SK-N-SH treated with all-trans-retinoic acid at 6 μM for 48 hours (cell line): ENCODE results near the gene EGFL8.

Source experiments
- ATAC-seq: fragments of 200-7000 bp; cut with Tn5 transposase; 3 replicates; pipeline ENCODE4 v1.9.1; 2020; ENCODE audit warnings: mild to moderate bottlenecking, moderate library complexity
- BACH2 ChIP-seq: fragments of 250-450 bp; sonication (Bioruptor Pico); IDR thresholded peaks from 2 replicates; pipeline ENCODE4 v1.9.0; 2021; ENCODE audit warnings: mild to moderate bottlenecking, borderline replicate concordance
- CREB5 ChIP-seq: fragments of 250-450 bp; sonication (Bioruptor Pico); IDR thresholded peaks from 2 replicates; pipeline ENCODE4 v1.5.1; 2020; ENCODE audit warnings: low read depth, mild to moderate bottlenecking, moderate library complexity
- CSDC2 ChIP-seq: fragments of 250-450 bp; sonication (Bioruptor Pico); IDR thresholded peaks from 2 replicates; pipeline ENCODE4 v1.5.0; 2020; ENCODE audit warnings: mild to moderate bottlenecking, moderate library complexity
- ESRRG ChIP-seq: fragments of 250-450 bp; sonication (Bioruptor Pico); IDR thresholded peaks from 2 replicates; pipeline ENCODE4 v1.6.1; 2021; ENCODE audit warnings: mild to moderate bottlenecking
- GLIS3 ChIP-seq: fragments of 250-450 bp; sonication (Bioruptor Pico); IDR thresholded peaks from 2 replicates; pipeline ENCODE4 v1.5.0; 2020; ENCODE audit warnings: mild to moderate bottlenecking, moderate library complexity
- ISL1 ChIP-seq: fragments of 250-450 bp; sonication (Bioruptor Pico); IDR thresholded peaks from 2 replicates; pipeline ENCODE4 v2.1.2; 2022; ENCODE audit warnings: mild to moderate bottlenecking, moderate library complexity
- OSR1 ChIP-seq: fragments of 250-450 bp; sonication (Bioruptor Pico); IDR thresholded peaks from 2 replicates; pipeline ENCODE4 v1.8.0; 2022; ENCODE audit warnings: moderate library complexity, mild to moderate bottlenecking, inconsistent platforms
- RARB ChIP-seq: fragments of 250-450 bp; sonication (Bioruptor Pico); IDR thresholded peaks from 2 replicates; pipeline ENCODE4 v1.8.0; 2021; ENCODE audit warnings: mild to moderate bottlenecking, moderate library complexity
- SNAI2 ChIP-seq: fragments of 250-450 bp; sonication (Bioruptor Pico); IDR thresholded peaks from 2 replicates; pipeline ENCODE4 v1.5.0; 2020; ENCODE audit warnings: mild to moderate bottlenecking, moderate library complexity
- TCF4 ChIP-seq: fragments of 250-450 bp; sonication (Bioruptor Pico); IDR thresholded peaks from 2 replicates; pipeline ENCODE4 v1.8.0; 2021; ENCODE audit warnings: mild to moderate bottlenecking, moderate library complexity, borderline replicate concordance
- TOX ChIP-seq: fragments of 250-450 bp; sonication (Bioruptor Pico); IDR thresholded peaks from 2 replicates; pipeline ENCODE4 v1.8.0; 2021; ENCODE audit warnings: mild to moderate bottlenecking, moderate library complexity, borderline replicate concordance
- ZFP3 ChIP-seq: fragments of 250-450 bp; sonication (Bioruptor Pico); IDR thresholded peaks from 2 replicates; pipeline ENCODE4 v1.5.0; 2020; ENCODE audit warnings: mild to moderate bottlenecking, moderate library complexity
- ZFP30 ChIP-seq: fragments of 450-650 bp; formaldehyde crosslinking; IDR thresholded peaks from 2 replicates; pipeline ENCODE4 v1.5.0; 2022; ENCODE audit warnings: mild to moderate bottlenecking, moderate library complexity
- ZNF565 ChIP-seq: fragments of 450-650 bp; formaldehyde crosslinking; conservative IDR thresholded peaks from 2 replicates; pipeline ENCODE4 v1.5.0; 2020; ENCODE audit warnings: low read depth, mild to moderate bottlenecking, moderate library complexity
- ZNF70 ChIP-seq: fragments of 450-650 bp; formaldehyde crosslinking; IDR thresholded peaks from 2 replicates; pipeline ENCODE4 v1.5.0; 2020; ENCODE audit warnings: mild to moderate bottlenecking, moderate library complexity
- ZNF8 ChIP-seq: fragments of 450-650 bp; formaldehyde crosslinking; IDR thresholded peaks from 2 replicates; pipeline ENCODE4 v1.5.0; 2020; ENCODE audit warnings: mild to moderate bottlenecking, moderate library complexity
- TF ChIP-seq, protein P1 (sequence below): fragments of 250-450 bp; sonication (Bioruptor Pico); IDR thresholded peaks from 2 replicates; pipeline ENCODE4 v1.8.0; 2021; ENCODE audit warnings: low read depth, mild to moderate bottlenecking, moderate library complexity, borderline replicate concordance
- TF ChIP-seq, protein P2 (sequence below): fragments of 250-450 bp; sonication (Bioruptor Pico); IDR thresholded peaks from 2 replicates; pipeline ENCODE4 v1.5.1; 2021; ENCODE audit warnings: mild to moderate bottlenecking, moderate library complexity
- TF ChIP-seq, protein P3 (sequence below): fragments of 250-450 bp; sonication (Bioruptor Pico); IDR thresholded peaks from 2 replicates; pipeline ENCODE4 v1.8.0; 2020; ENCODE audit warnings: mild to moderate bottlenecking, moderate library complexity, borderline replicate concordance
- TF ChIP-seq, protein P4 (sequence below): fragments of 250-450 bp; sonication (Bioruptor Pico); IDR thresholded peaks from 2 replicates; pipeline ENCODE4 v1.5.0; 2020; ENCODE audit warnings: mild to moderate bottlenecking, moderate library complexity

Gene EGFL8

GRCh38 chr6:32116674-32117073 lies 47.7 kb upstream of the EGFL8 start:
- TF ChIP-seq, protein P1, sequence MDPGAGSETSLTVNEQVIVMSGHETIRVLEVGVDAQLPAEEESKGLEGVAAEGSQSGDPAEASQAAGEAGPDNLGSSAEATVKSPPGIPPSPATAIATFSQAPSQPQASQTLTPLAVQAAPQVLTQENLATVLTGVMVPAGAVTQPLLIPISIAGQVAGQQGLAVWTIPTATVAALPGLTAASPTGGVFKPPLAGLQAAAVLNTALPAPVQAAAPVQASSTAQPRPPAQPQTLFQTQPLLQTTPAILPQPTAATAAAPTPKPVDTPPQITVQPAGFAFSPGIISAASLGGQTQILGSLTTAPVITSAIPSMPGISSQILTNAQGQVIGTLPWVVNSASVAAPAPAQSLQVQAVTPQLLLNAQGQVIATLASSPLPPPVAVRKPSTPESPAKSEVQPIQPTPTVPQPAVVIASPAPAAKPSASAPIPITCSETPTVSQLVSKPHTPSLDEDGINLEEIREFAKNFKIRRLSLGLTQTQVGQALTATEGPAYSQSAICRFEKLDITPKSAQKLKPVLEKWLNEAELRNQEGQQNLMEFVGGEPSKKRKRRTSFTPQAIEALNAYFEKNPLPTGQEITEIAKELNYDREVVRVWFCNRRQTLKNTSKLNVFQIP (CRISPR knock-in tag), result no peak
- no peak for TF ChIP-seq ESRRG
- no peak for TF ChIP-seq TOX
- no peak for TF ChIP-seq ZNF565
- TF ChIP-seq, protein P2, sequence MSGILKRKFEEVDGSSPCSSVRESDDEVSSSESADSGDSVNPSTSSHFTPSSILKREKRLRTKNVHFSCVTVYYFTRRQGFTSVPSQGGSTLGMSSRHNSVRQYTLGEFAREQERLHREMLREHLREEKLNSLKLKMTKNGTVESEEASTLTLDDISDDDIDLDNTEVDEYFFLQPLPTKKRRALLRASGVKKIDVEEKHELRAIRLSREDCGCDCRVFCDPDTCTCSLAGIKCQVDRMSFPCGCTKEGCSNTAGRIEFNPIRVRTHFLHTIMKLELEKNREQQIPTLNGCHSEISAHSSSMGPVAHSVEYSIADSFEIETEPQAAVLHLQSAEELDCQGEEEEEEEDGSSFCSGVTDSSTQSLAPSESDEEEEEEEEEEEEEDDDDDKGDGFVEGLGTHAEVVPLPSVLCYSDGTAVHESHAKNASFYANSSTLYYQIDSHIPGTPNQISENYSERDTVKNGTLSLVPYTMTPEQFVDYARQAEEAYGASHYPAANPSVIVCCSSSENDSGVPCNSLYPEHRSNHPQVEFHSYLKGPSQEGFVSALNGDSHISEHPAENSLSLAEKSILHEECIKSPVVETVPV (CRISPR knock-in tag), result no peak
- no peak for TF ChIP-seq ZFP3
- TF ChIP-seq OSR1 (CRISPR knock-in tag), result no peak
- no peak for TF ChIP-seq RARB (CRISPR knock-in tag)
- TF ChIP-seq GLIS3 (CRISPR knock-in tag), result no peak
- TF ChIP-seq ISL1 (CRISPR knock-in tag), result no peak
- TF ChIP-seq, protein P3, sequence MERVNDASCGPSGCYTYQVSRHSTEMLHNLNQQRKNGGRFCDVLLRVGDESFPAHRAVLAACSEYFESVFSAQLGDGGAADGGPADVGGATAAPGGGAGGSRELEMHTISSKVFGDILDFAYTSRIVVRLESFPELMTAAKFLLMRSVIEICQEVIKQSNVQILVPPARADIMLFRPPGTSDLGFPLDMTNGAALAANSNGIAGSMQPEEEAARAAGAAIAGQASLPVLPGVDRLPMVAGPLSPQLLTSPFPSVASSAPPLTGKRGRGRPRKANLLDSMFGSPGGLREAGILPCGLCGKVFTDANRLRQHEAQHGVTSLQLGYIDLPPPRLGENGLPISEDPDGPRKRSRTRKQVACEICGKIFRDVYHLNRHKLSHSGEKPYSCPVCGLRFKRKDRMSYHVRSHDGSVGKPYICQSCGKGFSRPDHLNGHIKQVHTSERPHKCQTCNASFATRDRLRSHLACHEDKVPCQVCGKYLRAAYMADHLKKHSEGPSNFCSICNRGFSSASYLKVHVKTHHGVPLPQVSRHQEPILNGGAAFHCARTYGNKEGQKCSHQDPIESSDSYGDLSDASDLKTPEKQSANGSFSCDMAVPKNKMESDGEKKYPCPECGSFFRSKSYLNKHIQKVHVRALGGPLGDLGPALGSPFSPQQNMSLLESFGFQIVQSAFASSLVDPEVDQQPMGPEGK (CRISPR knock-in tag), result no peak
- no peak for TF ChIP-seq TCF4 (CRISPR knock-in tag)
- TF ChIP-seq CSDC2, result no peak
- TF ChIP-seq ZFP30 (CRISPR knock-in tag), result no peak
- no peak for TF ChIP-seq CREB5
- TF ChIP-seq, protein P4, sequence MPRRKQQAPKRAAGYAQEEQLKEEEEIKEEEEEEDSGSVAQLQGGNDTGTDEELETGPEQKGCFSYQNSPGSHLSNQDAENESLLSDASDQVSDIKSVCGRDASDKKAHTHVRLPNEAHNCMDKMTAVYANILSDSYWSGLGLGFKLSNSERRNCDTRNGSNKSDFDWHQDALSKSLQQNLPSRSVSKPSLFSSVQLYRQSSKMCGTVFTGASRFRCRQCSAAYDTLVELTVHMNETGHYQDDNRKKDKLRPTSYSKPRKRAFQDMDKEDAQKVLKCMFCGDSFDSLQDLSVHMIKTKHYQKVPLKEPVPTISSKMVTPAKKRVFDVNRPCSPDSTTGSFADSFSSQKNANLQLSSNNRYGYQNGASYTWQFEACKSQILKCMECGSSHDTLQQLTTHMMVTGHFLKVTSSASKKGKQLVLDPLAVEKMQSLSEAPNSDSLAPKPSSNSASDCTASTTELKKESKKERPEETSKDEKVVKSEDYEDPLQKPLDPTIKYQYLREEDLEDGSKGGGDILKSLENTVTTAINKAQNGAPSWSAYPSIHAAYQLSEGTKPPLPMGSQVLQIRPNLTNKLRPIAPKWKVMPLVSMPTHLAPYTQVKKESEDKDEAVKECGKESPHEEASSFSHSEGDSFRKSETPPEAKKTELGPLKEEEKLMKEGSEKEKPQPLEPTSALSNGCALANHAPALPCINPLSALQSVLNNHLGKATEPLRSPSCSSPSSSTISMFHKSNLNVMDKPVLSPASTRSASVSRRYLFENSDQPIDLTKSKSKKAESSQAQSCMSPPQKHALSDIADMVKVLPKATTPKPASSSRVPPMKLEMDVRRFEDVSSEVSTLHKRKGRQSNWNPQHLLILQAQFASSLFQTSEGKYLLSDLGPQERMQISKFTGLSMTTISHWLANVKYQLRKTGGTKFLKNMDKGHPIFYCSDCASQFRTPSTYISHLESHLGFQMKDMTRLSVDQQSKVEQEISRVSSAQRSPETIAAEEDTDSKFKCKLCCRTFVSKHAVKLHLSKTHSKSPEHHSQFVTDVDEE (CRISPR knock-in tag), result no peak
- no peak for TF ChIP-seq BACH2
- no peak for TF ChIP-seq SNAI2 (CRISPR knock-in tag)
- TF ChIP-seq ZNF8, result no peak
- ATAC-seq, result no peak

DNA sequence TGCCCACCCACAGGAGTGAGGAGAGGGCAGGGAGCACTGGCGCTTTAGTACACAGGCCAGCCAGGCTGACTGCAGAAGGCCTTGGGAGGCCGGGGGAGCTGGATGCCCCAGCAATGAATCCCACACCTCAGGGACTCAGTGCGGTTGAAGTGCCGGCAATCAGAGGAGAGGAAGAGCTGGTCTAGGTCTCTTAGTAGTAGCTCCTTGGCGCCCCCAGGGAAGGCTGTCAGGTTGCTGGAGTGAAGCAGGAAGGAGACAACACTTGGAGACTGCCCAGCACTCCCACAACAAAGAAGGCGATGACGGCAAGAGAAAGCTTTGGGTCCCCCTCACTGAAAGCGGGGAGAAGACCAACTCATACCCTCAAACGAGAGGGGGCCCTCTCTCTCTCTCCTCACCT lies 46.9 kb upstream of the EGFL8 start:
- ATAC-seq, result no peak
- TF ChIP-seq BACH2 (no peak), TCF4 (CRISPR knock-in tag) (no peak), ZNF70 (CRISPR knock-in tag) (no peak), CSDC2 (no peak), ZFP3 (no peak), ISL1 (CRISPR knock-in tag) (no peak)
- TF ChIP-seq, protein P1 (CRISPR knock-in tag), result no peak
